GM21717 (cell line): ENCODE measurements around the gene LRBA.
"Not testable (repeated sequence)": the region's sequence is repeated elsewhere in the genome, so short reads cannot be mapped to it uniquely, and the experiment has no call there.

Experiments
- ATAC-seq: cut with Tn5 transposase; IDR thresholded peaks from one replicate; pipeline ENCODE4 v1.9.1; 2021; ENCODE audit warnings: mild to moderate bottlenecking, moderate library complexity; ENCODE audit not compliant: unreplicated experiment

The LRBA gene

DNA sequence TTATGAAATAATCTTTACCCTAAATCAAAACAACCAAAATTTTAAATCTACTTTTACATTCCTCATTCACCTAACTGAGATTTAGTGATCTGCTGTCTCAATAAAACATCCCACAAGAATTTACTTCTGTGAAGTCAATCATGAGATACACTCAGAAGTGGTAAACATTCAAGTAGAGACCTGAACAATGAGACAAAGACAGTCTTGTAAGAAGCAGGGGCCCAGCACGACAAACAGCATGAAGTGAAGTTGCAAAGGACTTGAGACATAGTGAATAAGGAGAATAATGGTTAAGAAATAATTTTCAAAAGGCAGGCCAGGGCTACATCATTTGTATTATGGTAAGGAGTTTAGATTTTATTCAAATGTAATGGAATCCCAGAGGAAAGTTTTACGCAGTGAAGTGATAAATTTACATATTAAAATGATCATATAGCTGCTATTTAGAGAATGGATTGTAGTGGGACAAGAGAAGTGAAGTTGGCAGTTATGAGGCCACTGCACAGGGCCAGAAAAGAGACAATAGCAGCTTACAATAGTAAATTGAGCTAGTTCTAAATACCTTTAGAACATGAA, 331.2 kb downstream of the LRBA start:
- ATAC-seq = no peak

DNA sequence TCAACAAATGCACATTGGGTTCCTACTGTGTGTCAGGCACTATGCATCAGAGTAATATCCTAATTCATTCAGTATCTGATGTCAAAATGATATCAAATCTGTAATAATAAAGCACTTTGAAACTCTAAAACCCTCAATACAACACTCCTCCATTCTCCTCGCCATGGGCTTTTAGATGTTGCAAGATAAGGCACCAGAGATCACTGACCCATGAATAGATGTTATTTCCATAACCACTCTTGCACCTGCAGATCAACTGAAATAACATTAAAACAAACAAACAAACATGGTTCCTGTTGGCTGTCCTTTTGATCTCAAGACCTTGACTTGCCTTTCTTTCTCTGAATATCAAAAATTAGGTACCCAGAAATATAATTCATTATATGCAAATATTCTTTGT, 333.0 kb downstream of the LRBA start:
- no peak for ATAC-seq

DNA sequence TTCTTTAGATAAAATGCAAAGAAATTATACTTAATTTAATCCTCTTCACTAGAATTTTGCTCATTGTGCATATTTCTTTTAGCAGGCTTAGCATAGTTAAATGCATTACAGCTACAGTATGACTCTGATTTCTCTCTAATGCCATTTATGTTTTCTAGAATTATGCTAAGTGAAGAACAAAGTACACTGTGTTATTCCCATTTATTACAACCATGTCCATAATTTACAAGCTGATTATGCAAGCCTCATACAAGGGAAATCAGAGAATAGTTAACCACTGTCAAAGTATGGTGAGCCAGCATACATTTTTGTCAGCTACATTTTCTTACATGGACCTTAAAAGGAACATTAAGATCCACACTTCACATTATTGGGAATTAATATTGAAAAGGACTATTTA, 334.0 kb downstream of the LRBA start:
- ATAC-seq = no peak

DNA sequence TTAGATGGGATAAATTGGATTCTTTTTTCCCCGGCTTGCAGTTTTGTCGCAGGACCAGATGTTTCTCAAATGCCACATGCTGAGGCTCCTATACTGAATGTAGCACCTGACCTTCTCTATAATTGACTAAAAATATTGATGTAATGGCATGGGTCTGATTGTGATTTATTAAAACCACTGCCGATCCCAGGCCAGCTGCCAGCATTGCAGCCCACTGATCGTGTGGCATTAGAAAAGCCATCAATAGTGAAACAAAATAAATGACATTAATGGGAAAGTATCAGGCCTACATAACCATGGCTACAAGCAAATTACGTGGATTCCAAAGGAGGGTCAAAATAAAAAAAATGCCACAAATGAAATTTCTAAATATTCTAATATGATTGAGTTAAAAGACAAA, 334.4 kb downstream of the LRBA start:
- ATAC-seq = no peak

DNA sequence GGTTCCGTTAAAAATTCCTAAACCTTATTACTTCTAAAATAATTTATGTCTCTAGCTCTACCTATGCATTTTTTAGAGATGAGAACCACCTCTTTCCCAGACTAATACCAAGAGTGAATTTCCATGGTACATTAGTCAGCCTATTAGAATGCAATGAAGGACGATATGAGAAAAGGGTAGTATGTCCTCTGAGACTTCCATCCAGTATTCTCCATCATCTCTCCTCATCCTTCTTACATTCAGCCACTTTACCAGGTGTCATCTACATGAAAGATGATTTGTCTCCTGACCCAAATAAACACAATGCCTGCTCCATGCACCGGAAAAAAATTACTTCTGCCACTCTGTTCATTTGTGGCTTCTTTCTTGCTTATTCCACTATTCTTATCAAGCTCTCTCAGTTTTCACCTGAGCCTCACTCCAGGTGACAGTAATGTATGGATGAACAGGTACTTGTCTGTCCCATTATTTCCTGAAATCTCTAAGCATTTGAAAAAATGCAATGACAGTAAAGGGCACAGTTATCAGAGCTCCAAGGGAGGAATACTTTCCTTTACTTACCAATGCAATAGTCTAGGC, 335.2 kb downstream of the LRBA start:
- ATAC-seq = no peak

DNA sequence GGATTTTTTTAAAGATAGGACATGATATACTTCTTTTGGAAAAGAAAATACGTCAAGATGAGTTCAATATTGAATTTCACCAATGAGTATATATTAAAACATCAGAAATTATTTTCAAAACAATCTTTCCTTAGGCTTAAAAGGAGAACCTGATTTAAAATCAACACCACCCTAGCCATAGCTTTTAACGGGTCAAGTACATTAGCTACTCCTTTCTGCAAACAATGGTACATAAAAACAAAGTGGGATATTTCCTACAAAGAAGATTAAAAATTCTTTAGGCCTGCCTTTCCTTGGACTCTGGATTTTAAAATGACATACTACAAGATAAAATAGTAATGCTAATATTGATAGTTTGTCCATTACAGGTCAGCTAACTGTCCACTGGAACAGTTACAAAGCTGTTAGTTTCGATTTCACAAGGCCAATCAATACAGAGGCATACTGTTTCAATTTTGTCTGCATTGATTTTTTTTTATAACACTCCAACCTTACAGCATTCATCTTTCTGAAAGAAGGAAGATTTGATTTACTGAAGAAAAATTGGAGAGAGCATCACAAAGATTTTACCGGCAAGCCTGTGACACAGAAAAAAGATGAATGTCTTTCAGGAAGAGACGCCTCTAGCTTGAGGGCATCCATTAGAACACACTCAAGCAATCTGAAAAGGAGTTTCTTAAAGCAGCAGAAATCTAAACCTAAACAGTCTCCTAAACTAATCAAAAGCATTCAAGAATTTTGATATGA, 335.9 kb downstream of the LRBA start:
- no peak for ATAC-seq

DNA sequence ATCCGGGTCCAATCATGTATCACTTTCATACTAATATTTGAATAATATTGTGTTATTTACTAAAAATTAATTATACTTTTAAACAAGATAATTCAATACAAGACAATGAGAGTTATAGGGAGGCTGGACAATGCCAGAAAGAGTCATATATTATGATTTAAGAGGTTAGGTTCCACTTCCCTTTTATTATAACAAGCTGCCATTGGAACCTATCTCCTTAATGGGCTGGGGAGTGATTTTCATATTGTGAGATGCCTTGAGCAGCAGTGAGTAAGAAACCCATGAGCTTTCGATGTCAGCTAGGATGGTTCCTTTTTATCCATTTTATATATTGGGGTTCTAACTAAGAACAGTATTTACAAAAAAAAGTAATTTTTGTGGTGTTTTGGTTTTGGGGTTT, 341.3 kb downstream of the LRBA start:
- no peak for ATAC-seq

DNA sequence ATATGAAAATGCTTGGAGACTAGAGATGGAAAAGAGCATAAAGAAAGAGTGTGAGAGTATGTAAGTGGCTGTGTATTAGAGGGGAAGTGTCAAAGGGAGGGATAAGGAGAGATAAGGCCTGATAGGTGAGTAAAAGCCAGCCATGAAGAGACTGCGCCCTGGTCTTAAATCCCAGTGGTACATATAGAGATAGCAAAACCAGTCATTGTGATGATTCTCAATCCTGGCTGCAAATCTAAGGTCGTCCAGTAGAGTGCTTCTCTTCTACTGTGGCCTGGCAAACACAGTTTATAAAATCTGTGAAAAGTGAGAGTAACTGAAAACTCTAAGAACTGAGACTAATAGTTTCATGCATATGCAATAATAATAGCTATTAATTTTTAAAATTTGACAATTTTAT, 346.3 kb downstream of the LRBA start:
- ATAC-seq = no peak

DNA sequence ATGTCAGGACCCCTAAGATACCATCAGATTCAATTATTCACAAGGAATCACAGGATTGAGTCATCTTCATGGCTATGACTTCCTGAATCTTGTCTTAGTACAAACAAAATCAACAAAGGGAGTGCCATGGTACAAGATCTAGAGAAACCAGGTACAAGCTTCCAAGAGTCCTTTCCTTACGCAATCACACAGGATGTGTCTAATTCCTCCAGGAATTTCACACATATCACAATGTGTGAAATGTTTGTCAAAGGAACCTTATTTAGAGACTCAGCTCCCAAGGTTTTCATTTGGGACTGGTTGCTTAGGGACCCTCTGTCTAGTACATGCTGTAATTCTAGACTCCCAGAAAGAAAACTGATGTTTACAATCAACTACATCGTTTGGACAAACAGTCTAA, 350.1 kb downstream of the LRBA start:
- no peak for ATAC-seq

DNA sequence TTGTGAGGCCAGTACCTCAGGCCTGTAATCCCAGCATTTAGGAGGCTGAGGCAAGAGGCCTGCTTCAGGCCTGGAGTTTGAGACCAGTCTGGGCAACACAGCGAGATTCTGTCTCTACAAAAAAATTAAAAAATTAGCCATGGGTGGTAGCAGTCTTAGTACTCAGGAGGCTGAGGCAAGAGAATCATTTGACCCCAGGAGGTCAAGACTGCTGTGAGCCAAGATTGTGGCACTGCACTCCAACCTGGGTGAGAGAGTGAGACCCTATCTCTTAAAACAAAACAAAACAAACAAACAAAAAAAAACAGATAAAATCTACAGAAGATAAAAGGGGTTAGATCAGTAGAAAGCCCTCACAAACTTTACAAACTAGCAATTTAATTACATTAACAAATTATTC, 352.4 kb downstream of the LRBA start:
- no peak for ATAC-seq

DNA sequence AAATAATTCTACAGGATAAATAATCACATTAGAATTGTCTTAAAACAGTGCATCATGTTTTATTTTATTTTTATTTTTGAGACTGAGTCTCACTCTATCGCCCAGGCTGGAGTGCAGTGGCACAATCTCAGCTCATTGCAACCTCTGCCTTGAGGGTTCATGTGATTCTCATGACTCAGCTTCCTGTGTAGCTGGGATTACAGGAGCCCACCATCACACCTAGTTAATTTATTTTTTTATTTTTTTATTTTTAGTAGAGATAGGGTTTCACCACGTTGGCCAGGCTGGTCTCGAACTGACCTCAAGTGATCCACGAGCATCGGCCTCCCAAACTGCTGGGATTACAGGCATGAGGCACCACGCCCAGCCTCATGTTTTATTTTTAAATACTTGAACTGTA, 353.5 kb downstream of the LRBA start:
- not testable (repeated sequence) for ATAC-seq

DNA sequence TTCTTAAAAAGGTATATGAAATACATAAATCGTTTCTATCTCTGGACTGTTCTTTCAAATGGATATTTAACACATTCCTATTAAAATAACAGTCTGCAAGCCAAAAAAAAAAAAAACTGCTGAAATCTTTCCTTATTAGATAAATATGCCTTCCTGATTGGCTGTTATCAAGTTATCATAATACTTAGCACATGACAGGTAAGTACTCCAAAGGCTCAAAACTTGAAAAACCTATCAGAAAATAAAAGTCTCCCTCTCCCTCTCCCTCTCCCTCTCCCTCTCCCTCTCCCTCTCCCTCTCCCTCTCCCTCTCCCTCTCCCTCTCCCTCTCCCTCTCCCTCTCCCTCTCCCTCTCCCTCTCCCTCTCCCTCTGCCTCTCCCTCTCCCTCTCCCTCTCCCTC, 356.8 kb downstream of the LRBA start:
- ATAC-seq = not testable (repeated sequence)

DNA sequence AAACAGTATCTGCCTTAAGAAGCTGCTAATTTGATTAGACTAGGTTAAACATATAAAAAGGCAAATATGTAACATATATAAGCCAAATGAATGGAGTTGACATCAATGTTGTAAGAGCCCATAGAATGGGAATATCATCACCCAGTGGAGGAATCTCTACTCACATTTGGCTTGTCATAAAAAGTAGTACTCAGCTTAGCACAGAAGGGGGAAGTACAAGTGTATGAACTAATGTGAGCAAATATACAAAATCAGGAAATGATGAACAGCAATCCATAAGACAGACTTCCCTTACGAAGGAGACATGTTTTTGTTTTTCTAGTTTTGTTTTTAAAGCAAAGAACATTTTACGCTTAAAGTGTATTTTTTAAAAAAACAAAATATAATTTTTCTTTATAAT, 358.2 kb downstream of the LRBA start:
- no peak for ATAC-seq

DNA sequence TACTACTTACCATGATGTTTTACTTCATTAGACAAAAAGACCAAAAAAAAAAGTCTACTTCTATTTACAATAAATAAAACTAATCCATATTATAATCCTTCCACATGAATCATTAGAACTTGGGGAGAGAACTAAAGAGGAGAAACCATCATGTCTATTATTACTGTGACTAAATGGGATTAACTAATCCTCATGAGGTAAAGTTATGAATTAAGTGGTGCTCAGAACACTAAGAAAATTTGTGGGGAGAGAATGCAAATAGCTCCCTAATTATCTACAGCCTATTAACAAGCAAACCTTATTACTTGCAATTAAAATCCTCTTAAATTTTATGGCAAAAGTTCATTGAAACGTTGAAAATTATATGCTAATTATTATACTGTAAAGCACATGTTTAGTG, 364.3 kb downstream of the LRBA start:
- no peak for ATAC-seq

DNA sequence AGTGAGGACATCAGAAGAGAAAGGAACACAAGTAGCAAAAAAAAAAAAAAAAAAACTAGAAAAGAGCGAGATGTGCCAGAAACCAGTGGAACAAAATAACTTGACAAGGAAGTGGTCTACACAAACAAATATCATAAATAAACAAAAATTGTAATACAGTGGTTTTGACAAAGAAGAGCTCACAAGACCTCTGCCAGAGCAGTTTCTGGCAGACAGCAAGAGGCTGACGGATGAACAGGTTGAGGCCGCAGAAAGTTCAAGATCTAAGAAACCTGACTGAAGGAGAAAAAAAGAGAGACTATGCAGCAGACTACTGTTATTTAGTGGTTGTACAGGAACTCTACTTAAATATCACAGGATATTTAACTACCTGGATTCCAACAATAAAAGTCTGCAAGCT, 367.0 kb downstream of the LRBA start:
- no peak for ATAC-seq

DNA sequence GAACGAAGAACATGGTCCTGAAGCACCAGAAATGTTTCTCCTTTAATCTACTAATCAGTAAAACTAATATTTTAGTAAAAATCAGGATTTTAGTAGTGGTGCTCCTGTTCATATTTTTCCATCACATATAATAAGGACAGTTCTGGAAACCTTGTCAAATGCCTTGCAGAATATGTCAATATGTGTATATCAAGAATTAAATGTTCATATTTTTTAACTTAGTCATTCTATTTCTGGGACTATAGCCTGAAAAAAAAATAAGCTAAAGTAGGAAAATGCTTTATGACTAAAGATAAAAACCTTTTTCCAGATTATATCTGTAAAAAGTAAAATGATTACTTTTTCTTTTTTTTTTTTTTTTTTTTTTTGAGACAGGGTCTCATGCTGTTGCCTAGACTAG, 368.1 kb downstream of the LRBA start:
- no peak for ATAC-seq

DNA sequence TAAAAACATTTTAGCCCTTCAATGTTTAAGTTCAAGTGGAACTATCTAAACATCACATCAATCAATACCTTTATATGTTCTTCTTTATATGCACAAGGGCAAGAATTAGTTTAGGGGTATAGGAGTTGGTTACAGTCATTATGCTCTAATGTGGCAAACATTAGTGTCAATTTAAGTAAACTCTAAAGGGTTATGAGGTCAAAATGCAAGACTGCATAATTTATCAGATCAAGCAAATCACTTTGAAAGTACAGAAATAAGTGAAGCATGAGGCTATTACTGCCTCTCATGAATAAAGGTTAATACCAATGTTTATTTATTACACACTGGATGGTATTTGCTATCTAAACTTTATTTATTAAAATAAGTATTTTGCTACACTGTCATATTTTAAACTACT, 373.5 kb downstream of the LRBA start:
- ATAC-seq = no peak

DNA sequence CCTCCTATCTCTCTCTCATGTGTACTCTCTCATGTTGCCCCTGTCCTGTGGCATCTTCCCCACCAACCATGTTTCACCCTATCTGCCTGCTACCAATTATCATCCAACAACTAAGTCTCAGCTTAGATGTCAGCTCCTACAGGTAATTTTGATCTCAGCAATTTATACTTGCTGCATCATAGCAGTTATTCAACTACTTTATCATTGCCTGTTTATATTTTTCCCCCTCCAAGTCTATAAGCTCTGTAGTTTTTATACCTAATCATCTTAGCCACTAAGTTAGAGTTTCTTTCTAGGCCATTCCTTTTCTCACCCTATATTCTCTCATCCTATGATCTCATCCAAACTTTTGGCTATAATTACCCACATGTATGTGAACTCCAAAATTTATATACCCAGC, 382.4 kb downstream of the LRBA start:
- no peak for ATAC-seq

DNA sequence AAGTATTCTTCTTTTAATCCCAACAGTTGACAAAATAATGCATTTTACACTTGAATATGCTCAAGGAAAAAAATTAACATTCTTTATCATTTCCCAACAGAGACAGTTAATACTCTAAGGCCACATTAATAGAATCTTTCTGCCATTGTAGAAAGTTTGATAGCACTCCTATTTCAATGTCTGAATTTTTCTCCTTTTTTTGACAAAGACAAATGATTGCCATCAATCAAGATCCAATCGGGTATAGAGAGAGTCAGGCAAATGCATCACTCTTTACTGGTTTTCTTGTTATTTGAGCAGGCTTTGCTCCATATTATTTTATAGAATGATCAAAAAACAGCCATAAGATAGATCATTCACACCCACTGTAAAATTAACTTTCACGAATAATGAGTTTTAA, 387.0 kb downstream of the LRBA start:
- no peak for ATAC-seq

DNA sequence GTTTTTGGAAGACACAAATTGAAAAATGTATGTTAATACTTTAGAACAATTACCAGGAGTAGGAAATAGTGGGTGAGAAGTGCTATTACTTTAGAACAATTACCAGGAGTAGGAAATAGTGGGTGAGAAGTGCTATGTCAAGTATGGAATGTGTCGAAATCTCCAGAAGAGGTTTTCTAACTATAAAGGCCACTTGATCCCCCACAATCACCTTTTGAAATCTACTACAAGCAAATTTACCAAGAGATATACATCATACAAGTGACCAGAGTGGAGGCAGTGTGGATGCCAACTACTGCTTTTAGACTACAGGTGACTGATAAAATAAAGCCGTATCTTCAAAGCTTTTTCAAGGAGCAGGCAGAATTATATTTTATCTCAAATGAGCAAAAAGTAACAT, 390.1 kb downstream of the LRBA start:
- no peak for ATAC-seq

DNA sequence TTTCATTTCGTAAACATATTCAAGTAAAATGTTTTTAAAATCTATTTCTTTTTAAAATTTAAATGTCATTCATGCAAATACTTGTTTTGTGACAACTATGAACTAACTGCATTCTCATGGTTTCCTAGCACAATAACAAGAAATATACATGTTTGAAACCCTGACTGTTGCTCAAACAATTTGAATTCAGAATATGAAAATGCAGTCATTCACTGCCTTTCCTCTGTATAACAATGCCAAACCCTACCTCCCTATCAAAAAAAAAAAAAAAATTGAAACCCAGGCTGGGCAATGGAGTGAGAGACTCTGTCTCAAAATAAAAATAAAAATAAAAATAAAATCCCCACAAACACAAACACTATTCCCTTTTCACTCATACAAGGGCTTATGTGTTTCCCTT, 391.0 kb downstream of the LRBA start:
- ATAC-seq = no peak

DNA sequence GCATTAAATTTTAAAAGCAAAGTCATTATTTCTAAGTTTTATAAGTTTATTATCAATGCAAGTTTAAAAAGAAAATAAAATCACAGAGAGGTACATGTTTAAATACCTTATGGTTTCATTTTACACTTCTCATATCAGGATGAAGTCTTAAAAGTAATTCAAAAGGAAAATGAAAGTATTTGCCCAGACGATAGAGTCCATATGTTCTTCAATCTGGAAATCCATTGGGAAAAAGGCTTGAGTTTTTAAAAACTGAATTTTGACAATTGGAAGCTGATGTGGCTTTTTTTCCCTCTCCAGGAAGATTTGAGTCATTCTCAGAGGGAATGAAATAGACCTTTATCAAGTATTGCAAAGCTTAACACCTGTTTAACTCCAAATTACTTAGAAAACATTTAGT, 396.0 kb downstream of the LRBA start:
- no peak for ATAC-seq

DNA sequence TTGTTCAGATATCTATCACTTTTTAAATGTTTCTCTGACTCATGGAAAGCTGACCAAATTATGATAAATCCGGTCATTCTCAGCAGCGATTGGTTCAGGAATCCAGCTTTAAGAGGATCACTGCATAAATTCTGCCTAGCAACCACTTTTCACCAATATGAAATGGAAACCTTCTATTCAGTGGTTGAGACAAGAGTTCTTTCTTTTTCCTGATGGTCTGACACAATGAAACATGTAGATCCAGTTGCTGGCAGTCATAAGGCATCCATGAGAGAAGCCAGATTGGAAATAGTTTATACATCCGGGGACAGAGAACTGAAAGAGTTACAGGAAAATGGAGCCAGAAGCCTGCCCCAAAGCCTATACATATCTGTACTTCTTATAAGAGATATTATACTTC, 406.0 kb downstream of the LRBA start:
- ATAC-seq = no peak
